GM10266 (cell line): Measurements from ENCODE around the gene ETS2.

Experiments used
- DNase-seq: peaks from one replicate; pipeline ENCODE4 v3.0.0; 2012; ENCODE audit errors: extremely low spot score
- TF ChIP-seq, protein P1 (sequence below): IDR thresholded peaks from 2 replicates; pipeline ENCODE4 v1.5.1; 2012; ENCODE audit warnings: mild to moderate bottlenecking, low read depth; ENCODE audit not compliant: control insufficient read depth, insufficient read depth; ENCODE audit errors: missing control alignments

The ETS2 gene

DNA sequence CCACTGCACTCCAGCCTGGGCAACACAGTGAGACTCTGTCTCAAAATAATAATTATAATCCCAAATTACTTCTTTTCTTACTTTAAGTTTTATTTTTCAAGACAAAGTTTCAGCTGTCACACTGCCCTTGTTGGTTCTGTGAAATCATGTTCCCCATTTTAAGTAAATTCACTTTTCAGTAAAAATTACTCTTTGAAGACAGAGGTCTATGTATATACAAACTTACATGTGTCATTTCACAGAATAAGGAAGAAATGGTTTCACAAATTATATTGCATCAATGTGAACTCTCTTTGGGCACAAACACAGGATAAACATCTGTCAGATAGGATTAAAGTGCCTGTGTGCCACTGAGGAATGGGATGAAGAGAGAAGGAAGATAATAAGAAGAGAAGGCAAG lies 33.1 kb upstream of the ETS2 start:
- TF ChIP-seq, protein P1, sequence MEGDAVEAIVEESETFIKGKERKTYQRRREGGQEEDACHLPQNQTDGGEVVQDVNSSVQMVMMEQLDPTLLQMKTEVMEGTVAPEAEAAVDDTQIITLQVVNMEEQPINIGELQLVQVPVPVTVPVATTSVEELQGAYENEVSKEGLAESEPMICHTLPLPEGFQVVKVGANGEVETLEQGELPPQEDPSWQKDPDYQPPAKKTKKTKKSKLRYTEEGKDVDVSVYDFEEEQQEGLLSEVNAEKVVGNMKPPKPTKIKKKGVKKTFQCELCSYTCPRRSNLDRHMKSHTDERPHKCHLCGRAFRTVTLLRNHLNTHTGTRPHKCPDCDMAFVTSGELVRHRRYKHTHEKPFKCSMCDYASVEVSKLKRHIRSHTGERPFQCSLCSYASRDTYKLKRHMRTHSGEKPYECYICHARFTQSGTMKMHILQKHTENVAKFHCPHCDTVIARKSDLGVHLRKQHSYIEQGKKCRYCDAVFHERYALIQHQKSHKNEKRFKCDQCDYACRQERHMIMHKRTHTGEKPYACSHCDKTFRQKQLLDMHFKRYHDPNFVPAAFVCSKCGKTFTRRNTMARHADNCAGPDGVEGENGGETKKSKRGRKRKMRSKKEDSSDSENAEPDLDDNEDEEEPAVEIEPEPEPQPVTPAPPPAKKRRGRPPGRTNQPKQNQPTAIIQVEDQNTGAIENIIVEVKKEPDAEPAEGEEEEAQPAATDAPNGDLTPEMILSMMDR, result no peak
- DNase-seq, result no peak

DNA sequence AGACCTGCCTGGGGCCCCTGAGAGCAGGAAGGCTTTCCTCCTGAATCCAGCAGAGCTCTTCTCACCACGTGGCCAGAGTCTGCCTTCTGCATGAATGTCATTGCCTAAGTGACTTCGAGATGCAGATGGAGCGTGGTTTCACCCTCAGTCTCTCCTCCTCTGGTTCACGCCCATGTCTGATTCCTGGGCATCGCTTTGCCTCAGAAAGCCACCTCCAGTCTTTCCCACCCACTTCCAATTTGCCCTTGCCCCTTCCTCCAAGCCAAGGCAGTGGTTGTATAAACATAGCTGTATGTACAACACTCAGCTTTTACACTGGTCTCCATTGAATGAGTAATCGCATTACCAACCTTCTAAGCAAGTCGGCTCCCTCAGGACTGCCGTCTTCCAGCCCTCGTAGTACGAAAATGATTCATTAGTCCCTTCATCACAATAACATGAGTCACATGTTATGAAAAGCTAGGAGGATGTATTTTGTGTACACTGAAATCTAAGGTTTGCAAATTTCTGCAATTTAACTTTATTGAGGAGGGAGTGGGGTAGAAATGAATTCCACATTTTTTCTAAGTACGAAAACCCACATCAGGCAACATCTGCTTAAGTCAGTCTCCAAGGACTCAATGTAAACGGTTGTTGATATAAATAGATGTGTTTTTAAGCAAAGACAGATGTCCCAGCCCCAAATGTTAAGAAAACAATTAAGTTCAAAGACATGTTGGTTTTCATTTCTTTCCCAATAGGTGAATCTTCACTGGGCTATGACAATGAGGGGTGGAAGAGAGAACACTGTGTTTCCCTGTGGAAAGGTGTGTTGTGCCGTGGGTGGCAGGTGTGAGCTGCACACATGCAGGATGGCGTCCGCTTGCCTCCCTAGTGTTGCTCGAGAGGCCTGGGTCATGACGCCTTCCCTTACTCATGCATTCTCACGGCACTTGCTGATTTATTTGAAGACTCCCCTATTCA lies 32.3 kb upstream of the ETS2 start:
- no peak for DNase-seq
- TF ChIP-seq, protein P1, result no peak

DNA sequence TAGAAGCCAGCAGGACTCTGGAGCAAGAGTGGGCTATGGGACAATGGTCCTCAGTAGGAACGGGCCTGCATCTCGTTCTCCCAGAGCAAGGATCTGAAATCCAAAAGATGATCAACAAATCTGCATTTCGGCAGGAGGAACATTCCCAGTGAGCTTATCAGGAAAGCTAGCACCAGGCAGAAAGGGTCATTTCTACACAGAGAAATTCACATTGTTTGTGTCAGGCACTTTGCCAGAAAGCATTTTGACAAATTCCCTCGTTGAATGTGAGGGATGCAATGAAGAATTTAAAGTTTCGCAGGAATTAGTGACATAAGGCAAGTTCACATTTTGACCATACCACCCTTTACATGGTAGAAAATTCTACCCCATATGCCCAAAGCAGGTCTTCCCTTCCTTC lies 31.6 kb upstream of the ETS2 start:
- DNase-seq, result no peak
- TF ChIP-seq, protein P1, result no peak

DNA sequence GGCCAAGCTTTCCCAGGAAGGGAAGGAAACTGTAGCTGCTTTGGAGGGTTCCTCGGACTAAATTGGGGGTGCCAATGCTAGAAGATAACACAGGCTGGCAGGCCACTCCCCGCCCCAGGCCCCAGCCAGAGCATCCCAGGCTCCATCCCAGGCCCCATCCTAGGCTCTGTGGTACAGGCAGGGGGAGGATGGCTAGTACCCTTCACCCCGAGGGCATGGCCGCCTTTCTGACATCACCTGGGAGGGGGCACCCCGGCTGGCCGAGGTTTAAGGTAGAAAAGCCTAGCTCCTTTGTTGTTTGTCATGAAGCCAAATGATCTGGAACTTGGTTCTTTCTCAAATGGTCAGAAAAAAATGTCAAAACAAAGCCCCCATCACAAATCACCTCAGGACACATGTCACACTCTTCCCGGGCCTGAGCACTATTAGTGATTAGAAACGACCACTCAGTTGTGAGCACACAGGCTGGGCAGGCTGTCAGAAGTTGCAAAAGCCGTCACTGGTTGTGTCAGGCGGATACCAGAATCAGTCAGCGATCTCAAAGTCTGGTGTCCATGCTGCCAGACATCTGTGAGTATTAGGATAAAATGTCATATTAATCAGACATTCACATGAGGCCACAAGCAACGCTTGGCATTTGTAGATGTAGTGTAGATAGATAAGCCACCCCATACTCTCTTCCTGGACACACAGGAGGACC lies 31.0 kb upstream of the ETS2 start:
- TF ChIP-seq, protein P1, result no peak
- DNase-seq, result no peak

DNA sequence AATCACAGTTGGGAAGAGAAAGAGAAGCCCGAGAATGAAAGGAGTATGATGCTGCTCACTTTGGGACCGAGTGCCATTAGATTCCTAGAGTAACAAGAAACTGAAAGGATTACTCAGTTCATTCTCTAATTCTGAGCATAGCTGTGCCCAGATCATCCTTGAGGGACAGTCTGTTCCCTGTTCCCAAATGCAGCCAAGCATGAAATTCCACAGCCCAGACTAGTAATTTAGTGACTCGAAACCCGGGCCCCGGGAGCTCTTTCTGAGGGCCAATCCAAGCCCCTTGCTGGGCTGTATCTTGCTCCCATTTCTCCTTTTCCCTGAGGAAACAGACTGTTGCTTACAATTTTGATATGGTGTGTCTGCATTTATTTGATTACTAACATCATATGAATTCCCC lies 30.0 kb upstream of the ETS2 start:
- no peak for DNase-seq
- TF ChIP-seq, protein P1, result no peak

DNA sequence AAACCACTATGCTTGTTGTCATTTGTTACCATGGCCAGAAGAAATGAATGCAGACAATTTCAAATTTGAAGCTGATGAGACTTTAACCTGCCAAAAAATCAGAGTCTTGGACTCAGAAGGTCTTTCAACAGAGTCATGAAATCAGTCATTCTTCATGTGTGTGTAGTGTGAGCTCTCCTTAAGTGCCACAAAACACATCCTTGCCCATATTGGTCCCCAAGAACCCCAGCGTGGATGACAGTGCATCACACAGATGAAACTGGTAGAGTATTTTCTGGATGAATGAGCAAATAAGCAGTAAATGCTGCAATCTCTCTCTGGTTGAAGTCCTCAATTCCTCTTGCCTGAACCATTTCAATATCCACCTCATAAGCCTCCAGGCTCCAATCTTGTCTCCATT lies 28.7 kb upstream of the ETS2 start:
- no peak for DNase-seq

DNA sequence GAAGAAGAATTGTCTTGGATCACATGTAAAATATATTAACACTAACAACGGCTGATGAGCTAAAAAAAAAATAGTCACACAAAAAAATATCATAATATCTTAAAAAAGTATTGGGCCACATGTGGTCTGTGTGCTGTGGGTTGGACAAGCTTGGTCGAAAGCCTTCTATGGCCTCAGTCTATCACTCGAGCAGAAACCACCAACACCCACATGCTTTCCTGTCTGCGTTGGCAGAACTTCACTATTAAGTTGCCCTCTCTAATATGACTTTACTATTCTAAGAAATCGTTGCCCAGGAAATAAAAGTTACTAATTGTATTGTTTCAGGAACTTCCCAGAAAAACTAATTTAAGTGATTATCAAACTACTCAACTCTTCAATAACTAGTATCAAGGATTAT lies 28.2 kb upstream of the ETS2 start:
- TF ChIP-seq, protein P1, result no peak
- DNase-seq, result no peak

More for the DNA sequence above, 28.7 kb upstream of the ETS2 start:
- TF ChIP-seq, protein P1, result no peak
